Lower leg skin (tissue), 3 donors: ENCODE data around the gene AHNAK2.

ENCODE experiments used
- POLR2A ChIP-seq, 2 donors: fragments of 450-650 bp; IDR thresholded peaks; one replicate each; pipeline ENCODE4 v1.6.1; 2016 to 2017; ENCODE audit warnings: antibody characterized with exemption in 2 of 2, mild to moderate bottlenecking in 1 of 2, moderate library complexity in 1 of 2
- TF ChIP-seq, protein P1 (sequence below), 3 donors: fragments of 450-650 bp; IDR thresholded peaks; one replicate each; pipeline ENCODE4 v1.5.1; 2016; ENCODE audit warnings: antibody characterized with exemption in 3 of 3, mild to moderate bottlenecking in 3 of 3, moderate library complexity in 2 of 3

DNA sequence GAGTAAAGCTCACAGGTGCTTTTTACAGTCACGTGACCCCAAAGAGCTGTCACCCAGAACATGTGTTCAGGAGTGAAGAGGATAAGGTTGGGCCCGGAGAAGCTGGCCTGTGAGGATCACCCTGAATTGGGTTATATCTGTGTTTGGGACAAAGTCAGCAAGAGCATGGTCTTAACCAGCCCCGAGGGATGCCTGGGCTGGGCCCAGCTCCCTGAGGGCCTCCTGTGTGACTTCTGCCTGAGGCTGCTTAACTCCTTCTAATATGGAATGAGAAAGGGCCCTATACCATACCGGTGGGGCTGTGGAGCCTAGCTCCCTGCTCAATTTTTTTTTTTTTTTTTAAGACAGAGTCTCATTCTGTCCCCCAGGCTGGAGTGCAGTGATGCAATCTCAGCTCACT, 40.2 kb upstream of the AHNAK2 start:
- TF ChIP-seq, protein P1, sequence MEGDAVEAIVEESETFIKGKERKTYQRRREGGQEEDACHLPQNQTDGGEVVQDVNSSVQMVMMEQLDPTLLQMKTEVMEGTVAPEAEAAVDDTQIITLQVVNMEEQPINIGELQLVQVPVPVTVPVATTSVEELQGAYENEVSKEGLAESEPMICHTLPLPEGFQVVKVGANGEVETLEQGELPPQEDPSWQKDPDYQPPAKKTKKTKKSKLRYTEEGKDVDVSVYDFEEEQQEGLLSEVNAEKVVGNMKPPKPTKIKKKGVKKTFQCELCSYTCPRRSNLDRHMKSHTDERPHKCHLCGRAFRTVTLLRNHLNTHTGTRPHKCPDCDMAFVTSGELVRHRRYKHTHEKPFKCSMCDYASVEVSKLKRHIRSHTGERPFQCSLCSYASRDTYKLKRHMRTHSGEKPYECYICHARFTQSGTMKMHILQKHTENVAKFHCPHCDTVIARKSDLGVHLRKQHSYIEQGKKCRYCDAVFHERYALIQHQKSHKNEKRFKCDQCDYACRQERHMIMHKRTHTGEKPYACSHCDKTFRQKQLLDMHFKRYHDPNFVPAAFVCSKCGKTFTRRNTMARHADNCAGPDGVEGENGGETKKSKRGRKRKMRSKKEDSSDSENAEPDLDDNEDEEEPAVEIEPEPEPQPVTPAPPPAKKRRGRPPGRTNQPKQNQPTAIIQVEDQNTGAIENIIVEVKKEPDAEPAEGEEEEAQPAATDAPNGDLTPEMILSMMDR (IDR thresholded peaks at IDR 0.05): no peak
- no peak for TF ChIP-seq POLR2A (IDR thresholded peaks at IDR 0.05)
